ENCODE results near the gene NADSYN1. TPM values are rescaled to one million over a fixed set of nuclear protein-coding genes. Genes with fewer than 3 reads are reported as not detected.

Gene NADSYN1
- total RNA-seq (10 to 100 TPM; 65.9 to 79.3 TPM), polyA plus RNA-seq (10 to 100 TPM; 62.8 to 64.1 TPM)
- long read RNA-seq, donor 1, transcript NADSYN1-201 (21 exons, 2,773 nt), result major isoform, 8 of 14 reads
- long read RNA-seq, donor 1, partial matches to known transcripts, result 0 of 14 reads
- long read RNA-seq, donor 1, other reads (novel, unspliced or antisense), result 0 of 14 reads
- long read RNA-seq, donor 2, partial matches to known transcripts, result 0 of 3 reads
- long read RNA-seq, donor 2, other reads (novel, unspliced or antisense), result 0 of 3 reads
- long read RNA-seq, donor 3, transcript NADSYN1-223 (1 exons, 2,011 nt), result major isoform, 5 of 6 reads
- long read RNA-seq, donor 3, partial matches to known transcripts, result 0 of 6 reads
- long read RNA-seq, donor 3, other reads (novel, unspliced or antisense), result 0 of 6 reads
- long read RNA-seq, donor 4, partial matches to known transcripts, result 0 of 5 reads
- long read RNA-seq, donor 4, other reads (novel, unspliced or antisense), result 0 of 5 reads
- long read RNA-seq, donor 5, partial matches to known transcripts, result 0 of 8 reads
- long read RNA-seq, donor 5, other reads (novel, unspliced or antisense), result 0 of 8 reads

DNA sequence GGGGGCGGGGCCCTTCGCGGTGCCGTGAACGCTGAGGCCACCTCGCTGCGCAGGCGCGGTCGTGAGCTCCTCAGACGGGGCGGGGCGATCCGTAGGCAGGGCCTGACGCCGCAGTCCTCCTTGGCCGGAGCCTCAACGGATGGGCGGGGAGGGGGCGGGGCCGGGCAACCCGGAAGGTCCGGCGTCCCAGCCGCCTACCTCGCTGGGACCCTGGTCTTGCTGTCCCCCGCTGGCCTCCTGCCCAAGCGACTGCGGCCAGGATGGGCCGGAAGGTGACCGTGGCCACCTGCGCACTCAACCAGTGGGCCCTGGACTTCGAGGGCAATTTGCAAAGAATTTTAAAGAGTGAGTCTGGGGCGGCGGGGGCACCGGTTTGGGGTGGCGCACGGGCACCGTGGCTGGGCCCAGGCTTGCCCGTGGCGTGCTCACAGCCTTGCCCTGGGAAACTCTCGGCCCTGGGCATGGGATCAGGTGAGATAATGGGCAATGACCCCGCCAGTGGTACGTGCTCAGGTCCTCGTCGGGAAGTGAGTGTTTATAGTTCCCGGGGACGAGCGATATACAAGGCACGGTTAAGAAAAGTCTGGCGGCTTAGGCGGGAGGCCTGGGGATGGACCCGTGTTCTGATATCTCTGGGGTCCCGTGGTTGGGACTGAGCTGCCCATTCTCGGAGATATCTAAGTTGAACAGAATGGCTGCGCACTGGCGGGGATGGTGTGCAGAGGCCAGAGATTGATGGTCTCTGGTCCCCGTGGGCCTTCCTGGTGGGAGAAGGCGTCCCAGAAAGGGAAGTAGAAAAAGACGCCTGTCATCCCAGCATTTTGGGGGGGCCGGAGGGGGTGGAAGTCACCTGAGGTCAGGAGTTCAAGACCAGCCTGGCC, at the start of gene NADSYN1:
NADSYN1 (plus strand) TSS at position 167 of the 881 bp plus-strand sequence; CDS start at position 261, 94 bp downstream.
- peak within 1 kb of the TSS; percentile 71 to 94 for H3K27ac ChIP-seq (ENCODE audit: low read depth in 1 of 2, low read length in 1 of 2)
- peak within 1 kb of the TSS; percentile 80 to 83 for H3K9ac ChIP-seq (ENCODE audit: insufficient read depth in 1 of 2, low read length in 2 of 2)
- H3K27me3 ChIP-seq (ENCODE audit: control insufficient read depth in 3 of 3, insufficient read depth in 3 of 3, low read length in 2 of 3), result no peaks in the 10 kb centered on the region
- TF ChIP-seq, protein P1, sequence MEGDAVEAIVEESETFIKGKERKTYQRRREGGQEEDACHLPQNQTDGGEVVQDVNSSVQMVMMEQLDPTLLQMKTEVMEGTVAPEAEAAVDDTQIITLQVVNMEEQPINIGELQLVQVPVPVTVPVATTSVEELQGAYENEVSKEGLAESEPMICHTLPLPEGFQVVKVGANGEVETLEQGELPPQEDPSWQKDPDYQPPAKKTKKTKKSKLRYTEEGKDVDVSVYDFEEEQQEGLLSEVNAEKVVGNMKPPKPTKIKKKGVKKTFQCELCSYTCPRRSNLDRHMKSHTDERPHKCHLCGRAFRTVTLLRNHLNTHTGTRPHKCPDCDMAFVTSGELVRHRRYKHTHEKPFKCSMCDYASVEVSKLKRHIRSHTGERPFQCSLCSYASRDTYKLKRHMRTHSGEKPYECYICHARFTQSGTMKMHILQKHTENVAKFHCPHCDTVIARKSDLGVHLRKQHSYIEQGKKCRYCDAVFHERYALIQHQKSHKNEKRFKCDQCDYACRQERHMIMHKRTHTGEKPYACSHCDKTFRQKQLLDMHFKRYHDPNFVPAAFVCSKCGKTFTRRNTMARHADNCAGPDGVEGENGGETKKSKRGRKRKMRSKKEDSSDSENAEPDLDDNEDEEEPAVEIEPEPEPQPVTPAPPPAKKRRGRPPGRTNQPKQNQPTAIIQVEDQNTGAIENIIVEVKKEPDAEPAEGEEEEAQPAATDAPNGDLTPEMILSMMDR (IDR thresholded peaks at IDR 0.05; ENCODE audit: control extremely low read depth, extremely low read depth), result no peak
- ATAC-seq (ENCODE audit: insufficient read depth, low FRiP score) (peak; percentile 92), DNase-seq (peak; percentile 96 to 98 (median 97))
- H3K9me3 ChIP-seq (ENCODE audit: control insufficient read depth in 4 of 4, insufficient read depth in 3 of 4, low read length in 3 of 4), result no peaks in the 10 kb centered on the region
- peaks cover 0 to 20% (median 12%) of the 10 kb centered on the region in 4 donors for H3K36me3 ChIP-seq (ENCODE audit: control insufficient read depth in 4 of 4, insufficient read depth in 4 of 4, low read length in 4 of 4)
- 1 to 2% methylated on average over 53 to 61 of the region's 61 CpGs for WGBS, 2 donors
- H3K4me3 ChIP-seq, result peak within 1 kb of the TSS; percentile 90
- peaks cover 7 to 27% (median 12%) of the 10 kb centered on the region in 5 donors for H3K4me1 ChIP-seq (ENCODE audit: control insufficient read depth in 5 of 5, insufficient read depth in 5 of 5, low read length in 5 of 5)

DNA sequence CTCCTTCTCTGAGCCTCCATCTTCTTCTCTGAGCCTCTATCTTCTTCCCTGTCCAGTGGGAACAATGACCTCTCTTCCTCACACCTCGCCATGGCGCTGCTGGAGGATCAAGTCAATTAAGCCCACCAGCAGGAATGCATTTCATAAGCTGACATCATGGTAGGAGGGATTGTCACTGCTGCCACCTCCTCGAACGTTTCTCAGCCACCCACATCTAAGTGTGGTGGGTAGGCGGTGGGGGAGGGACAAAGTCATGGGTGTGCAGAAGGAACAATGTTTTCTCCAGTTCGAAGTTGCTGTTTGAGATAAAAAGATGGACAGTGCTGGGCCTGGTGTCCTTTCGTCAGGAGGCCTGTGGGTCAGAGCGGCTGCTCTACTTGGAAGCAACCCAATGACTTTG, 48.8 kb upstream of the NADSYN1 start:
- 76 to 79% methylated on average over 8 of the region's 8 CpGs for WGBS, 2 donors
- Histone ChIP-seq H3K9ac (ENCODE audit: insufficient read depth in 1 of 2, low read length in 2 of 2) (no peak overlapping the region), H3K9me3 (ENCODE audit: control insufficient read depth in 4 of 4, insufficient read depth in 3 of 4, low read length in 3 of 4) (peaks cover 0 to 7% (median 0%) of the 10 kb centered on the region in 4 donors), H3K4me1 (ENCODE audit: control insufficient read depth in 5 of 5, insufficient read depth in 5 of 5, low read length in 5 of 5) (no peaks in the 10 kb centered on the region), H3K27ac (ENCODE audit: low read depth in 1 of 2, low read length in 1 of 2) (no peak overlapping the region), H3K4me3 (no peak overlapping the region), H3K36me3 (ENCODE audit: control insufficient read depth in 4 of 4, insufficient read depth in 4 of 4, low read length in 4 of 4) (no peaks in the 10 kb centered on the region), H3K27me3 (ENCODE audit: control insufficient read depth in 3 of 3, insufficient read depth in 3 of 3, low read length in 2 of 3) (no peaks in the 10 kb centered on the region)
- ATAC-seq (ENCODE audit: insufficient read depth, low FRiP score) (no peak), DNase-seq (no peak)
- TF ChIP-seq, protein P1 (IDR thresholded peaks at IDR 0.05; ENCODE audit: control extremely low read depth, extremely low read depth), result no peak

DNA sequence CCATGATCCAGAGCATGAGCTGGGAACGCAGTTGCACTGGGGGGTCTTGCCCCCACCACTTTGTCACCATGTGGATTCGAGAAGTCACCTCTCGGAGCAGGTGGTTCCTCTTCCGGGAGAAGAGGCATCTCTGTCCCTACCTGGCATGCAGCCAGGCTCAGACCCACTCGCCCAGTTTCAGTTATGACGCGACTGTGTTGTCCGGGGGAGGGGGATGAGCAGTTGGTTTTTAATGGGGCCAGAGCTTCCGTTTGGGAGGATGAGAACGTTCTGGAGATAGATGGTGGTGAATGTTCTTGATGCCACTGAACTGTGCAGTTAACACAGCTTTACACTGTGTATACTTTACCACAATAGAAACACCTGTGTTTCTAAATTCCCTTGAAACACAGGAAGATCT, 46.3 kb upstream of the NADSYN1 start:
- WGBS, 2 donors, result 55 to 68% methylated on average over 10 of the region's 10 CpGs
- TF ChIP-seq, protein P1 (IDR thresholded peaks at IDR 0.05; ENCODE audit: control extremely low read depth, extremely low read depth), result no peak
- Histone ChIP-seq H3K36me3 (ENCODE audit: control insufficient read depth in 4 of 4, insufficient read depth in 4 of 4, low read length in 4 of 4) (no peaks in the 10 kb centered on the region), H3K4me3 (no peak overlapping the region), H3K27me3 (ENCODE audit: control insufficient read depth in 3 of 3, insufficient read depth in 3 of 3, low read length in 2 of 3) (no peaks in the 10 kb centered on the region), H3K9me3 (ENCODE audit: control insufficient read depth in 4 of 4, insufficient read depth in 3 of 4, low read length in 3 of 4) (peaks cover 0 to 9% (median 0%) of the 10 kb centered on the region in 4 donors), H3K27ac (ENCODE audit: low read depth in 1 of 2, low read length in 1 of 2) (no peak overlapping the region), H3K4me1 (ENCODE audit: control insufficient read depth in 5 of 5, insufficient read depth in 5 of 5, low read length in 5 of 5) (no peaks in the 10 kb centered on the region), H3K9ac (ENCODE audit: insufficient read depth in 1 of 2, low read length in 2 of 2) (no peak overlapping the region)
- DNase-seq (no peak), ATAC-seq (ENCODE audit: insufficient read depth, low FRiP score) (no peak)

Data from lung (tissue), 16 donors.